Endothelial cell of umbilical vein (primary cell): ENCODE data around the gene PRCC. TPM values are rescaled to one million over a fixed set of nuclear protein-coding genes. Genes with fewer than 3 reads are reported as not detected.

Experiments
- BruUV-seq: library from RNA; stranded (reverse); fragments of 400-500 nt; replicated peaks from 2 replicates; lab custom pipeline; 2021; lab: Mats Ljungman, UMichigan
- CTCF ChIA-PET: fragments of 300-600, 350-600 bp; sonication (Branson Sonifier 250); formaldehyde crosslinking; loops from one replicate; lab custom pipeline; 2021; ENCODE audit warnings: antibody characterized with exemption, inconsistent platforms; lab: Charles Lee
- POLR2A ChIA-PET: fragments of 300-600, 350-600 bp; sonication (Branson Sonifier 250); formaldehyde crosslinking; loops from one replicate; lab custom pipeline; 2021; ENCODE audit warnings: antibody characterized with exemption, inconsistent platforms; lab: Charles Lee
- DNase-seq: peaks from one replicate; pipeline ENCODE4 v3.0.0-alpha.2; 2011; ENCODE audit warnings: low read depth, low spot score
- FAIRE-seq: peaks from 2 replicates; lab custom pipeline; 2011; peaks lifted over from hg19 to GRCh38; lab: Jason Lieb, UNC
- H2AFZ ChIP-seq: 2 replicates; pipeline ENCODE4 v1.6.0; 2012; ENCODE audit warnings: low read depth, low read length, control low read depth, inconsistent platforms
- H3K27ac ChIP-seq: 2 replicates; pipeline ENCODE4 v1.5.1; 2011; ENCODE audit warnings: low read depth, mild to moderate bottlenecking, control low read depth, low read length, moderate library complexity; ENCODE audit not compliant: insufficient read depth
- H3K27me3 ChIP-seq, 2 experiments: 2 replicates each; pipeline versions ENCODE4 v1.6.0 to v1.6.1; 2011; ENCODE audit warnings: low read length in 2 of 2, mixed read lengths in 1 of 2; ENCODE audit not compliant: control insufficient read depth in 2 of 2, insufficient read depth in 2 of 2
- H3K36me3 ChIP-seq, 2 experiments: 2 replicates in 1 of 2; 3 replicates in 1 of 2; pipeline ENCODE4 v1.5.1; 2011; ENCODE audit warnings: low read length in 2 of 2, mild to moderate bottlenecking in 1 of 2, moderate library complexity in 1 of 2; ENCODE audit not compliant: control insufficient read depth in 2 of 2, insufficient read depth in 2 of 2; ENCODE audit errors: extremely low read depth in 1 of 2
- H3K4me1 ChIP-seq: 3 replicates; pipeline ENCODE4 v1.5.1; 2011; ENCODE audit warnings: mild to moderate bottlenecking, low read length; ENCODE audit not compliant: control insufficient read depth, insufficient read depth; ENCODE audit errors: extremely low read depth
- H3K4me2 ChIP-seq: 2 replicates; pipeline ENCODE4 v1.6.1; 2011; ENCODE audit warnings: low read length, control low read depth, mixed read lengths; ENCODE audit not compliant: insufficient read depth
- H3K4me3 ChIP-seq, 3 experiments: fragments of 200-600 bp in 1 of 3; sonication (generic), shearing (Covaris generic) in 1 of 3; replicated peaks in 1 of 3; 2 replicates each; pipeline ENCODE4 v1.5.1; 2011 to 2016; ENCODE audit warnings: control low read depth in 3 of 3, low read length in 3 of 3, mild to moderate bottlenecking in 2 of 3, inconsistent platforms in 1 of 3, low read depth in 1 of 3, moderate library complexity in 1 of 3; ENCODE audit not compliant: insufficient read depth in 1 of 3
- H3K79me2 ChIP-seq: 2 replicates; pipeline ENCODE4 v1.6.0; 2012; ENCODE audit warnings: low read length, inconsistent platforms; ENCODE audit not compliant: control insufficient read depth, insufficient read depth
- H3K9ac ChIP-seq: replicated peaks from 2 replicates; pipeline ENCODE3; 2011; ENCODE audit warnings: low read length, control low read depth; ENCODE audit not compliant: insufficient read depth; ENCODE audit errors: extremely low read depth
- H3K9me1 ChIP-seq: replicated peaks from 3 replicates; pipeline ENCODE4 v1.6.0; 2011; ENCODE audit warnings: mild to moderate bottlenecking, low read length; ENCODE audit not compliant: control insufficient read depth, insufficient read depth; ENCODE audit errors: extremely low read depth
- H3K9me3 ChIP-seq: replicated peaks from 2 replicates; pipeline ENCODE4 v1.5.1; 2012; ENCODE audit warnings: low read length, inconsistent platforms; ENCODE audit not compliant: control insufficient read depth, insufficient read depth
- H4K20me1 ChIP-seq: replicated peaks from 2 replicates; pipeline ENCODE3; 2011; ENCODE audit warnings: mild to moderate bottlenecking, low read length; ENCODE audit not compliant: control insufficient read depth, insufficient read depth; ENCODE audit errors: extremely low read depth
- CTCF ChIP-seq, 2 donors: IDR thresholded peaks; 1 replicate in 1 of 2; 2 replicates in 1 of 2; pipeline ENCODE4 v1.5.1; 2011; ENCODE audit warnings: low read length in 2 of 2, mild to moderate bottlenecking in 2 of 2, moderate library complexity in 2 of 2, control low read depth in 1 of 2, inconsistent platforms in 1 of 2, low read depth in 1 of 2; ENCODE audit not compliant: insufficient read depth in 1 of 2; ENCODE audit errors: extremely low read depth in 1 of 2
- EZH2 ChIP-seq: IDR thresholded peaks from 2 replicates; pipeline ENCODE4 v1.6.1; 2012; ENCODE audit warnings: borderline replicate concordance, low read depth, mild to moderate bottlenecking, moderate library complexity, low read length, inconsistent platforms; ENCODE audit not compliant: severe bottlenecking
- FOS ChIP-seq: IDR thresholded peaks from 2 replicates; pipeline ENCODE4 v1.6.1; 2011; ENCODE audit warnings: mild to moderate bottlenecking, low read length, moderate library complexity, borderline replicate concordance; ENCODE audit not compliant: insufficient read depth
- GATA2 ChIP-seq: IDR thresholded peaks from 2 replicates; pipeline ENCODE4 v1.7.0; 2011; ENCODE audit warnings: low read depth, mild to moderate bottlenecking, moderate library complexity, mixed read lengths, low read length; ENCODE audit not compliant: insufficient read length, insufficient read depth
- JUN ChIP-seq: IDR thresholded peaks from 2 replicates; pipeline ENCODE4 v1.6.1; 2011; ENCODE audit warnings: borderline replicate concordance, low read depth; ENCODE audit not compliant: insufficient read length, insufficient read depth
- MAX ChIP-seq: IDR thresholded peaks from 2 replicates; pipeline ENCODE4 v1.6.1; 2011; ENCODE audit not compliant: insufficient read depth, insufficient read length
- MYC ChIP-seq: IDR thresholded peaks from one replicate; pipeline ENCODE4 v1.6.1; 2011; ENCODE audit warnings: mild to moderate bottlenecking, low read depth, low read length
- POLR2A ChIP-seq: IDR thresholded peaks from 2 replicates; pipeline ENCODE4 v1.6.1; 2012; ENCODE audit warnings: low read depth, mild to moderate bottlenecking, control low read depth, low read length
- POLR2AphosphoS5 ChIP-seq: IDR thresholded peaks from 2 replicates; pipeline ENCODE4 v1.6.1; 2012; ENCODE audit warnings: low read depth, mild to moderate bottlenecking, control low read depth, low read length, moderate library complexity; ENCODE audit not compliant: insufficient read depth
- dilution Hi-C: fragments of 300-500 bp; cut with MboI; formaldehyde crosslinking; loops from one replicate; pipeline ENCODE4 v1.15.0; 2019; ENCODE audit warnings: low sequenced_read_pairs; ENCODE audit not compliant: extremely low pct_ligation_motif_present
- intact Hi-C: fragments of 100-400 bp; cut with micrococcal nuclease; formaldehyde crosslinking; loops from one replicate; pipeline ENCODE4 v1.10.0; 2022
- polyA plus RNA-seq, 4 experiments: library from polyadenylated mRNA; depleted of rRNA in 3 of 4; stranded (reverse) in 3 of 4; unstranded in 1 of 4; fragments of >200 nt; gene quantifications; 2 replicates each; pipeline versions ENCODE4 v1.2.1 to v1.2.3, GENCODE V29; 2011 to 2012; ENCODE audit warnings: missing spikeins in 1 of 4
- total RNA-seq: library from RNA; stranded (reverse); gene quantifications from 2 replicates; pipeline ENCODE4 v1.2.3, GENCODE V29; 2021

The PRCC gene
- total and polyA plus RNA-seq, 2 donors (not counting 3 experiments of a cell fraction or from before 2014, with no cell fraction given): 71.5 to 77.4 TPM

DNA sequence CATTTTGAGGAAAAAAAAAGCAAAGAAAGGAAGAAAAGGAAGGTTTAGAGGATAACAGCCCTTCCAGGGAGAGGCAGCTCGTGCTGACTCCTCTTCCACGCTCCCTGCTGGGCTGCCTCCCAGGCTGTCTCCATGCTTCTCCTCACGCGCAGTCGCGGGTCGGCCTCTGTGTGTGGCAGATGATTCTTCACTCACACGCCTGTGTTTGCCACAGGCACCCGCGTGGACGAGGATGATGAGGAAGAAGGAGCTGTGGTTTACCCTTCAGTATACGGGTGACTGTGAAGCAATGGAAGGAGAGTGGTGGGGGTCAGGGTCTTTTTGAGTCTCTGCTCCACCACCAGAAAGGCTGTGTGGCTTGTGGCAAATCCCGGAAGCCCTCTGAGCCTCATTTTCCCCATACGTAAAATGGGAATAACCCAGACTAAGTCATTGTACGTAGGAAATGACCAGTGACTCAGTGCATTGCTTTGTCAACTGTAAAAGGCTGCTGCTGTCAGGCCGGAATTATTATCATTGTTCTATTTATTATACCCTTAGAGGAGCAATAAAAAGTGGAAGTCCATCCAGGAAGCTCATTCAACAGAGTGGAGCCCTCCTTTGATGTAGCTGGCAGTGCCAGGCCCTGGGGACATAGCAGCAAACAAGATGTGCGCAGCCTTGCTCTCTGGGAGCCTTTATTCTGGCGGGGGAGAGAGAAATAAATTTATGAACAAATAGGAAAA lies 61.2 kb downstream of the PRCC start:
- Histone ChIP-seq H3K9ac (no peak overlapping the region), H3K4me1 (peaks cover 9% of the 10 kb centered on the region), H3K27ac (no peak overlapping the region), H3K79me2 (no peaks in the 10 kb centered on the region), H3K4me2 (no peak overlapping the region), H3K4me3 (no peak overlapping the region), H2AFZ (no peak overlapping the region), H3K9me1 (no peaks in the 10 kb centered on the region), H3K36me3 (no peaks in the 10 kb centered on the region), H3K9me3 (no peaks in the 10 kb centered on the region), H3K27me3 (peaks cover 19 to 20% of the 10 kb centered on the region in 2 experiments), H4K20me1 (no peaks in the 10 kb centered on the region)
- BruUV-seq: no TSS peak
- FAIRE-seq: peak; percentile 81
- DNase-seq: peak; percentile 33
- dilution Hi-C loops (no loop called here), intact Hi-C loops (no loop called here)
- CTCF ChIA-PET: interaction anchor here (0.8 to 6.9 kb wide), 6 partner anchors 10 to 102 kb away, joined by 3 to 46 read pairs (median 4); partner anchors contain the start of genes INSRR and NTRK1
- POLR2A ChIA-PET: interaction anchor here (0.5 kb wide), 1 partner anchor 207 kb away, joined by 6 read pairs; no protein-coding TSS in a partner anchor
- no peak for TF ChIP-seq FOS
- TF ChIP-seq MYC: no peak
- peak; percentile 14 for TF ChIP-seq JUN

GRCh38 chr1:156832434-156832833 lies 65.1 kb downstream of the PRCC start:
- intact Hi-C loops (no loop called here), dilution Hi-C loops (no loop called here)
- Histone ChIP-seq H3K27ac (no peak overlapping the region), H3K9me1 (no peaks in the 10 kb centered on the region), H3K4me3 (no peak overlapping the region), H3K36me3 (no peaks in the 10 kb centered on the region), H3K4me1 (peaks cover 9% of the 10 kb centered on the region), H4K20me1 (no peaks in the 10 kb centered on the region), H3K9ac (no peak overlapping the region), H3K4me2 (no peak overlapping the region), H3K79me2 (no peaks in the 10 kb centered on the region), H2AFZ (no peak overlapping the region), H3K27me3 (peaks cover 40 to 42% of the 10 kb centered on the region in 2 experiments), H3K9me3 (no peaks in the 10 kb centered on the region)
- CTCF ChIA-PET: interaction anchor here (2.2 kb wide), 1 partner anchor 28 kb away, joined by 8 read pairs; the partner anchor contains the start of gene NTRK1
- FAIRE-seq (no peak), DNase-seq (no peak)
- TF ChIP-seq POLR2AphosphoS5 (no peak), GATA2 (no peak), EZH2 (no peak), POLR2A (no peak), MAX (no peak), FOS (no peak), CTCF (IDR thresholded peaks at IDR 0.05; ENCODE audit: extremely low read depth in 1 of 2, insufficient read depth in 1 of 2, low read depth in 1 of 2, low read length in 2 of 2) (no peak), MYC (no peak), JUN (no peak)
- POLR2A ChIA-PET: no interaction called here
- no TSS peak for BruUV-seq
